NOMO-1 treated with DMSO at 0.1 percent for 48 hours (cell line): ENCODE data around the gene EHBP1.
"Not testable (repeated sequence)": the region's sequence is repeated elsewhere in the genome, so short reads cannot be mapped to it uniquely, and the experiment has no call there.

Source experiments
- DNase-seq: peaks from one replicate; lab custom pipeline; 2025; ENCODE audit not compliant: unreplicated experiment; lab: John Stamatoyannopoulos, UW

Gene EHBP1

DNA sequence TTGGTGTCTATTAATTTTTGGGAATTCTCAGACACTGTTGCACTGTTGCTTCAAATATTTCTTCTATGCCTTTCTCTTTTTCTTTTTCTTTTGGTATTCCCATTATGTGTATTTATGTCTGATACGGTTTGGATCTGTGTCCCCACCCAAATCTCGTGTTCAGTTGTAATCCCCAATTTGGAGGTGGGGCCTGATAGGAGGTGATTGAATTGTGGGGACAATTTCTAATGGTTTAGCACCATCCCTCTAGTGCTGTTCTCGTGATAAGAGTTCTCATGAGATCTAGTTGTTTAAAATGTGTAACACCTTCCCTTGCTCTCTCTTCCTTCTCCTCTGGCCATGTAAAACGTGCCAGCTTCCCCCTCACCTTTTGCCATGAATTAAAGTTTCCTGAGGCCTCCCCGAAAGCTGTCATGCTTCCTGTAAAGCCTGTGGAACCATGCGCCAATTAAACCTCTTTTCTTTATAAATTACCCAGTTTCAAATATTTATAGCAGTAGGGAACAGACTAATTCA is 26.8 kb downstream of the EHBP1 start:
- DNase-seq: no peak

DNA sequence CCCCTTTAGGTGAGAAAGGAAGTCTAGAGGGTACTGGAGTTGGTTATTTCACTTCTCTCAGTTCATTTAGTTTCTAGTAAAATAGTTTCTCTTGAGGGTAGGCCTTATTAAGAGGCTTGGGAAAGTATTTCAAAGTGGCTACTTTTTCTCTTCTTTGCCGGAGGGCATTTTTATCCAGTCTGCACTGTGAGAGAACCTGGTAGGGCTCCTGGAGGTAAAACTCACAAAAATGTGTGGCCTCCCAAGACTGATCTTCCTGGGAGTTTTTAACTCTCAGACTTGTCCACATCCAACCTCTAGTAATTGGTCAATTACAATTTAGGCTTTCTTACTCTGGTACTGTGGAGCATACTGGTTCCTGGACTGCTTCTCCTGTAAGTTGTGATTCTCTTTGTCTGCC is 28.0 kb downstream of the EHBP1 start:
- no peak for DNase-seq

DNA sequence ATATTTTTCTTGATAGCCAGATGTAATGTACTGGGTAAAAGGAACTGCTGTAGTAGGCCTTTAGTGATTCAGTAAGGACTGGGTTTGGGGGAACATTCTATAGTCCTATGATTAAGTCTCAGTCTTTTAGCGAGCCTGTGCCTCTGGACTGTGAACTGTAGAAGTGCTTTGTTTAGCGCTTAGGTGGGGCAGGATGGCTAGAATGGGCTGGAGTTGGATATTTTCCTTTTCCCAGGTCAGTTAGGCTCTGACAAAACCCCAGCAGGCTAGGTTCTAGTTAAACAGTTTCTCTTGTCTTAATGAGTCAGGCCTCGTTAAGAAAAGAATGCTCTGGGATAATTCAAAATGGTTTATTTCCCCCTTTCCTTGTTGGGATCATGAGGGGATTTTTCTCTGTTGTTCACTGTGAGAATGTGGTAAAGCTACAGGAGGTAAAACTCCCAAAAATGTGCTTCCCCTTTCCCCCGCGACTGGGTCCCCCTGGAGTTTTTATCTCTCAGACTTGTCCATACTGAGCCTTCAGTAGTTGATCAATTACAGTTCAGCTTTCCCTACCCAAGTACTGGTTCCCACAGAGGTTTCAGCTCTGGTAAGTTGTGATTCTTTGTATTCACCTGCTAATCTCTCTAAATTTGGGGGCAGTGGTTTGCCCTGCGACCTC is 31.5 kb downstream of the EHBP1 start:
- no peak for DNase-seq

DNA sequence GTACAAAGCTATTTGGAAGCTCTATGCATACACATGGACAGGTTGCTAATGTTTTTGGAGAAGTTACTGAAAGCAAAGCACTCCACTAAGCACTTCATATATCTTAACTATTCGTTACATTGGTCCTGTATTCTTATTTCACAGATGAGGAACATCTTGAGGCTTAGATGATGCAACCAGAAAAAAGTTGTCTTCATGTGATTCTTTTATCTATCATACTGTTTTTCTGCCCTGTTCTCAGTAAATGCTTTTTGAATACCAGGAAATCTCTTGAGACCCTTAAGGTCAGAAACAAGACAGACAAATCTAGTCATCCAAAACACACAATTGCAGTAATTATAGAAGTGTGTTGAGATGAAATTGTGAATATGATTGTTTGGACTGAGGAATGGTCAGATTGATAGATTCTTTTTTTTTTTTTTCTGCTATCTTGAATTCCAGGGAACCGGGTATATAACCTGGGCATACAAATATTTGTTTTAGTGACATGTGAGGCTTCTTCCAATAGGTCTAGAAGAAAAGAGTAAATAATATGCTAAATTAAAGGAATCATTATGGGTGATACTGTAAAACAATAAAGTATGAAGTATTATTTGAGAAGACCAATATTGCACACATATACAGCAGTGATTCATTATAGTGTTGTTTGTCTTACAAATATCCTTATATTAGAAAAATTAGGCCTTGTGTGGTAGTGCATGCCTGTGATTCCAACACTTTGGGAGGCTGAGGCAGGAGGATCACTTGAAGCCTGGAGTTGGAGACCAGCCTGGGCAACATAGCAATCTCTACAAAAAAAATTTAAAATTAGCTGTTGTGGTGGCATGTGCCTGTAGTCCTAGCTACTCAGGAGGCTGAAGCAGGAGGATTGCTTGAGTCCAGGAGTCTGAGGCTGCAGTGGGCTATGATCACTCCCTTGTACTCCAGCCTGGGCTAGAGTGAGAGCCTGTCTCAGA is 33.7 kb downstream of the EHBP1 start:
- no peak for DNase-seq

DNA sequence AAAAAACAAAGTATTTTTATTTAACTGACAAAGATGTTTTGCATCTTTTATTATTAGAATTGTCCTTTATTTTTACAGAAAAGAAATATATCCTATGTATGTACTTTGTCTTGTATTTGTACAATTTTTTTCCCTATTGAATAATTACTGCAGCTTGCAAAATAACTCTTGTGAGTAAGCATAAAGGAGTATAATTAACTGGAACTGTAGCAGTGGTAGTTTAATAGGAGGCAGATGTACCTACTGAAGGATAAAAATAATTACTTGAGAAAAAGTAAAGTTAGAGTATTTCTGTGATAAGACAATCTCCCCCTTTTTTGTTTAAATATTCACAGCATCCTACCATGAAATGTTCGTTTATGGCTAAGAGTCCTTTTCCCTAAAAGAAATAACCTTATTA is 34.7 kb downstream of the EHBP1 start:
- DNase-seq: no peak

DNA sequence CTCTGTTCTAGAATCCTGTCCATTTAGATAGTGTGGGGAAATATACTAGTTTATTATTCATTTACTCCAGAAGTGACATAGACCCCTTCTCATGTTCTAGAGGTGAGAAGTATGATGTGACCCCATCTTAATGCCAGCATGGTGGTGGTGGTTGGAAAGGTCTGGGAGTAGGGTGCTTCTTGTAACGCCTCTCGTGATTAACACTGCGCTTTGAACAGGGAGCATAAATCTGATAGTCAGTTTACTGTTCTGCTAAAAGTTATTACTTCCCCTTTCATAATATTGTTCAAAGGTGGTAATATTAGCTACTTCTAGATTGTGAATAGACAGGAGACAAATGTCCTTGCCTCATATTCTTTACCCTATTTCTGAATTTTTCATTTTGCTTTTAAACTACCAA is 35.6 kb downstream of the EHBP1 start:
- peak; percentile 20 for DNase-seq

DNA sequence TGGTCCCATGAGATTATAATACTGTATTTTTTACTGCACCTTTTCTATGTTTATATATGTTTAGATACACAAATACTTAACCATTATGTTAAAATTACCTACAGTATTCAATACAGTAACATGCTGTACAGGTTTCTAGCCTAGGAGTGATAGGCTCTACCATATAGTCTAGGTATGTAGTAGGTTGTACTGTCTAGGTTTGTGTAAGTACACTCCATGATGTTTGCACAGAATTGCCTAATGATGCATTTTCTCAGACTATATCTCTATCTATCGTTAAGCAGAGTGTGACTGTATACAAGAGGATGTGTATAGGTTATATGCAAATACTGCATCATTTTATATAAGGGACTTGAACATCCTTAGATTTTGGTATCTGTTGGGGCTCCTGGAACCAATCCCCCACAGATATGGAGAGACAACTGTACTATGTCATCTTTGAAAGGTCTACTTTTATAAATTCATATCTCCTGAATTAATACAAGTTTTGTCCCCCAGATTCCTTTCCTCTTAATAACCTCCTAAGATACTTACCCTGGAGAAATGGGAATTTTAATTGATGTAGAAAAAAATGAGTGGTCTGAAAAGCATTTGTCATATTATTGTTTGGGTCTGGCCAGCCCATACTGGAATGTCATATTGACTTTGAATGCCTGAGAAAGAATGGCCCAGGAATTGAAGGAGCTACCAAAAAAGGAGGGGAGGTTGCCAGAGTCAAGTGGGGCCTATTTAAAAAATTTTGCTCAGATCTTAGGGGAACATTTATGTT is 36.6 kb downstream of the EHBP1 start:
- no peak for DNase-seq

DNA sequence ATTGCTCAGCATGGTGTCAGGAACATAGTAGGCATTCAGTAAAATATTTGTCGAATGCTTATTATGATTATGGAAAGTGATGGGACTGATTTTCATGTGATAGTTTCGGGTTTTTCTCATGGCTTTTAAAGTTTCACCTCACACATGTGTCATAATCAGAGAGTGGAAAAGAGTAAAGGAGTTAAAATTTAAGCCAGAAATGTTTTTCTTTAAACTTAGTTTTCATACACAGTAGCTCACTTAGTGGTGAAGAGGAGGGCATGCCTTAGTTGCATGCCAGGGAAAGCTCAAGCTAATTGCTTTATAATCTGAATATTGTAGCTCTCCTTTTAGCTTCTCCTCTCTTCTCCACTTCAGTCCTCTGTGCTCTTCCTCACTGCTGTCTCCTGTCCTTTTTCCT is 38.0 kb downstream of the EHBP1 start:
- DNase-seq: no peak

DNA sequence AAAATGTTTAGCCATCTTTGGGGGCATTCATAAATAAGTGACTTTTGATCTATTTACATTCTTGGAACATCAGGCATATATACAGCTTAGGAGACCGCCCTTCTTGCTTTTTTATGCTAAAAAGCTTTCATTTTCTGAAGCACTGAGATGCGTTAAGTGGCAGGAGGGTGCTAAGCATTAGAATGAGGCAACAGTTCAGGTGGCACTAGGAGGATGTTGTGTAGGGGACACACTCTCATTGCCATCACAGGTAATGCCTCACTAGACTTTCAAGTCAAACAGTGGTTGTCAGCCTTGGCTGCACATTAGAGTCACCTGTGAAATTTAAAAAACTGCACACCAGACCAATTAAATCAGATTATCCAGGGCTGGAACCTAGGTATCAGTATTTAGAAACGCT is 39.1 kb downstream of the EHBP1 start:
- DNase-seq: no peak

DNA sequence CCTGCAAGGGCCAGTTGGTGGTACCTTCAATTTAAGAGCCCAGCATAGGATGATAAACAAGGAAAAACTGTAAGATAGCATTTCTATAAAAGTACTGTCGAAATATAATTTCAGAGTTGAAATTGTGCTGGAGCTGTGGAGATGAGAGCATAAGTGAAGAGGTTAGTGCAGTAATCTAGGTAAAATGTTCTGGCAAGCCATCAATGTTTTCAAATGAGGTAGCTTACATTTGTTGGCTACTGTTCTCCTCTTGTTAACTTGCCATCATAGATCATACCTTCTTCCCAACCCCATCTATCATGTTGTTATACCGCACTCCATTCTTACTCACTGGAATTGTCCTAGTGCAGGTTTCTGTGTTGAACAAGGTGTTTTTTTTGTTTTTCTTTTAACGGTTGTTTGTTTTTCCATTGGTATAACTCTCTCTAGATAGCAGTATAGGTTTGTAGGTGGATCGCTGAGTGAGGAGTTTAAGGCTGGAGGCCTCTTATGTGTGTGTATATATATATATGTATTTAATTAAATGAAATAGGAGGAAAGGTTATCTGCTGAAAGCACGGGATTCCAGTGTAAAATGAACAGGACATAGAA is 40.5 kb downstream of the EHBP1 start:
- DNase-seq: no peak

DNA sequence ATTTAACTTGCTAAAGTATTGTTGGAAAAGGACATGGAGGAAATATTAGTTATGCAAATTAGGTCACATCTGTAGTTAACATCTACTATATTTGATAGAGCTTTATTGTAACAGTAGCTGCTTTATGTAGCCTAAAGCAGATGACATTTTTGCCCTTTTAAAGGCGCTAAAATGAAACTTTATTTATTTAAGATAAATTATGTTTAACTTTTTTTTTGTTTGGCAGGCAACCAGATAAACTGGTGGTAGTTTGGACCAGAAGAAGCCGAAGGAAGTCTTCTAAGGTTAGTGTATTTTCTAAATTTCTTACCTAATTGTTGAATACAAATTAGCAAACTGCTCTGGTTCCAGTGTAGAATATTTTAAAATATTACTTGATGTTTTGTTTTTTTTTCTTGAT is 41.7 kb downstream of the EHBP1 start:
- no peak for DNase-seq

DNA sequence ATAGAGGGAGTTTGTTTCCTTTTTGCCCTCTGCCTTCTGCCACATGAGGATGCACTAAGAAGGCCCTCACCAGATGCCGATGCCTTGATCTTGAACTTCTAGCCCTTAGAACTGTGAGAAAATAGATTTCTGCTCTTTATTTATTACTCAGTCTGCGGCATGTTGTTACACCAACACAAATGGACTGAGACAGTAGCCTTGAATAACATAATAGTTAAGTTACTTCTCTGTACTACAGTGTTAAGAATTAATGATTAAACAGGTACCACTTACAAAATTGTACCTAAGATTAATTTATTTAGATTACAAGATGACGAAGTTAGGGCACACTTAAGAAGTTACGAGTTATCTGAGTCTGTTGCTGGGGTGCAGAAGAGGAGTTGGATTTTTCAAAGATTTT is 42.4 kb downstream of the EHBP1 start:
- no peak for DNase-seq

DNA sequence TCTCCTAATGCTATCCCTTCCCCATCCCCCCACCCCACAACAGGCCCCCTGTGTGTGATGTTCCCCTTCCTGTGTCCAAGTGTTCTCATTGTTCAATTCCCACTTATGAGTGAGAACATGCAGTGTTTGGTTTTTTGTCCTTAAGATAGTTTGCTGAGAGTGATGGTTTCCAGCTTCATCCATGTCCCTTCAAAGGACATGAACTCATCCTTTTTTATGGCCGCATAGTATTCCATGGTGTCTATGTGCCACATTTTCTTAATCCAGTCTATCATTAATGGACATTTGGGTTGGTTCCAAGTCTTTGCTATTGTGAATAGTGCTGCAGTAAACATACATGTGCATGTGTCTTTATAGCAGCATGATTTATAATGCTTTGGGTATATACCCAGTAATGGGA is 43.6 kb downstream of the EHBP1 start:
- not testable (repeated sequence) for DNase-seq

DNA sequence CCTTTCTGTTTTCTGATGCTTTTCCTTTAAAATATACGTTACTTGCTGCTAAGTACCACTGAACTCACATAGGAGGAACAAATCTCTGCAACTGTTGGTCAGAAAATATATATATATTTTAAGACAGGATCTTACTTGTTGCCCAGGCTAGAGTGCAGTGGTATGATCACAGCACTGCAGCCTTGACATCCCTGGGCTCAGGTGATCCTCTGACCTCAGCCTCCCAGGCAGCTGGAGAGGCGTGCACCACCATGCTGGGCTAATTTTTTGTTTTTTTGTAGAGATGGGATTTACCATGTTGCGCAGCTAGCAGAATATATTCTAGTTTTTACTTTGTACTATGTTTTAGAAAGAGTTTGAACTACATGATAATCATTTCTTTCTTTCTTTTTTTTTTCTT is 51.5 kb downstream of the EHBP1 start:
- DNase-seq: no peak

DNA sequence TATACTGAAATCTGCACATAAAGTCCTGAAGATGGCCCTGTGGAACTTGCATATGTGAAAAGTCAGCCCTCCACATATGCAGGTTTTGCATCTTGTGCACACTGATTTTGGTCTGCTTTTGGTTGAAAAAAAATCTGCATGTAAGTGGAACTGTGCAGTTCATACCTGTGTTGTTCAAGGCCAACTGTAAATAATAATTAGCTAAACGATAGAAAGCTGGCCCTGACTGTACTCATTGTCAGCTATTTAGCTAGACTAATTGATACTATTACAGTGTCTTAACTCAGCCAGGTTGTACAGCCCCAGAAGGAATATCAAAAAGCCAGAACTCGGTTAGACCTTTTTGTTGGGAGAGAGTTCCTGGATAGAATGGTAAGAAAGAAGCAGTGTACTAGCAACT is 54.5 kb downstream of the EHBP1 start:
- DNase-seq: no peak

DNA sequence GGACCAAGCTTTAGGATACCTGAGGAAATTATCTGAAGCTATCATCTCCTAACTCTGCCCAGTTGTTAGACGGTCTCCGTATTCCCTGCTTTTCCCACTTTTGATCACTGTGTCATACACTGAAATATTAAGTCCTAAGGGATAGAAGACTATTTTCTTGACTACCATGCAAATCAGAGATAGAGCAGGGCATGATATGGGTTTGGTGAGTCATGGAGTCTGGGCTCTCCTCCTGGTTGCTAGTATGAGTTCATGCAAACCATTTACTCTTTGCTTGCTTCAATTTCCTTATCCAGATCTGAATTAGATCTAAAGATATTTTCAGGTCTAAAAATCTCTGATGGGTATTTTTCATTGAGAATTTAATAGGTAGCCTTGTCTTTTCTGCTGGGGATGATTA is 55.0 kb downstream of the EHBP1 start:
- DNase-seq: no peak

DNA sequence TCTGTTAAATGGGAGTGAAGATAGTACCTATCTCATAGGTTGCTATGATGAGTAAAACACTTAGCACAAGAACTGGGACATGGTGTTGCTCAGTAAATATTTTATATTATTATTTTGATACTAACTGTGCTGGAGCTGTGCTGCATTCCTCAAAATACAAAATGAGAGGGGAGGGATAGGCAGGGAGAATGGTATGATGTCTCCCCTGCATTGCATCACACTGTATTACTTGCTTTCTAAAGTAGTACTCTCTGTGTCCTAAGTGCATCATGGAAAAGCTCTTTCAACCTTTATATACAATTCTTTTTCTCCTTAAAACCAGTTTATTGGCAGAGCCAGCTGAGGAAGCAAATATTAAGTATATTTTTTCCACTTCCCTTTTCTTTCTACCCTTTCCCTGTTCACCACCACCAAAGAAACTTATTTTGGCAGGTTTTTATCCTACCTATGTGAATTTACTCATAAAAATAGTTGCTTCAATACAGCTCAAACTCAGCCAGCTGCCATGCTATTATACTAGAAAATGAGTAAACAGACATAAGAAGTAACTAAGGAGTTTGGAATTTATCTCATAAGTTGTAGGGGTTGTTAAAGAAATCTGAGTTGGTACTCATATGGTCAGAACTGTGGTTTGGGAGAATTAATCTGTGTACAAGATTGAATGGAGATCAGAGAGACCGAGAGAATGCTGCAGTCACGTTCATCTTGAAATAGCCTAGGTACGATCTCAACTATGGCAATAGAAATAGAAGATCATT is 60.3 kb downstream of the EHBP1 start:
- DNase-seq: no peak

DNA sequence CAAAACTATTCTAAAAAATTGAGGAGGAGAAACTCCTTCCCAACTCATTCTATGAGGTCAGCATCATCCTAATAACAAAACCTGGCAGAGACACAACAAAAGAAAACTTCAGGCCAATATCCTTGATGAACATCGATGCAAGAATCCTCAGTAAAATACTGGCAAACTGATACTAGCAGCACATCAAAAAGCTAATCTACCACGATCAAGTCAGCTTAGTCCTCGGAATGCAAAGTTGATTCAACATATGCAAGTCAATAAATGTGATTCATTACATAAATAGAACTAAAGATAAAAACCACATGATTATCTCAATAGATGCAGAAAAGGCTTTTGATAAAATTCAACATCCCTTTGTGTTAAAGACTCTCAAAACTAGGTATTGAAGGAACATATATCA is 63.1 kb downstream of the EHBP1 start:
- no peak for DNase-seq

DNA sequence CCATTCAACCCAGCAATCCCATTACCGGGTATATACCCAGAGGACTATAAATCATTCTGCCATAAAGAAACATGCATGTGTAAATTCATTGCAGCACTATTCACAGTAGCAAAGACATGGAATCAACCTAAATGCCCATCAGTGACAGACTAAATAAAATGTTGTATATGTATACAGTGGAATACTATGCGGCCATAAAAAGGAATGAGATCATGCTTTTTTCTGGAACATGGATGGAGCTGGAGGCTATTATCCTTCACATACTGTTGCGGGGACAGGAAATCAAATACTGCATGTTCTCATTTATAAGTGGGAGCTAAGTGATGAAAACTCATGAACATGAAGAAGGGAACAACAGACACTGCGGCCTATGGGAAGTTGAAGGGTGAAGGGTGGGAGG is 65.1 kb downstream of the EHBP1 start:
- no peak for DNase-seq

DNA sequence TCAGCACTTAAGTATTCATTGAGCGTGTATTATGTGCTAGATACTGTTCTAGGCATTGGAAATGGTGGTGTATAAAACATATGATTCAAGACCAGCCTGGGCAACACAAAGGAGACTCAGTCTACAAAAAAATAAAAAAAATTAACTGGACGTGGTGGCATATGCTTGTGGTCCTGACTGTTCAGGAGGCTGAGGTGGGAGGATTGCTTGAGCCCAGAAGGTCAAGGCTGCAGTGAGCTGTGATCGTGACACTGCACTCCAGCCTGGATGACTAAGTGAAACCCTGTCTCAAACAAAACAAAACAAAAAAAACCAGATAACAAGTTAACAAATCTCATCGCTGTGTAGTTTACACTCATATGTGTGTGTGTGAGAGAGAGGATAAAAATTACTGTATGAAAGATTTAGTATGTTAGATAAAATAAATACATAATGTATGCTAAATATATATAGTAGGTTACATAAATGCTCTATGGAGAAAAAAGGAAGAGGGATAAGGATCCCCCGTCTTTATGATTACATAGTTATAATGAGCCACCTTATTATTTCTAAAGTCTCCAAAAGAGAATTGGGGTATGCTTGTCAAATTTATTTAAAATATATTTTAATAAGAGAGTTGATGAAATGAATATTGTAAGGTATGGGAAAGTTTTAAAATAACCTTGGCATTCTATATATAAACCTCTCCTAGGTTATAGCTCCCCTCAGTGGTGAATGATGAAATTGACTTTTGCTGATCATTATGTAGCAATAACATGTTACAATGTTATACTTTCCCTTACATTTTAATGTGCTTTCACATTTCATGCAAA is 69.2 kb downstream of the EHBP1 start:
- DNase-seq: peak; percentile 30
